HepG2 (cell line): ENCODE results near the gene DPP3. TPM values are rescaled to one million over a fixed set of nuclear protein-coding genes. Genes with fewer than 3 reads are reported as not detected.

Experiments used
- ATAC-seq: fragments of 200-7000 bp; cut with Tn5 transposase; 3 replicates; pipeline ENCODE4 v1.9.1; 2020; ENCODE audit warnings: mild to moderate bottlenecking, moderate library complexity
- BruUV-seq: library from RNA; stranded (reverse); fragments of 400-500 nt; replicated peaks from 2 replicates; lab custom pipeline; 2021; lab: Mats Ljungman, UMichigan
- CTCF ChIA-PET: fragments of 300-600 bp; formaldehyde crosslinking; extraction: SDS; loops from one replicate; lab custom pipeline; 2021; ENCODE audit warnings: low total read pairs, inconsistent platforms, low intra/inter-chr PET ratio; lab: Yijun Ruan, JAX
- POLR2A ChIA-PET: fragments of 350-600 bp; sonication (Branson Sonifier 250); formaldehyde crosslinking; loops from one replicate; lab custom pipeline; 2020; ENCODE audit warnings: antibody characterized with exemption, inconsistent platforms; lab: Yijun Ruan, JAX
- DNase-seq: peaks from one replicate; pipeline ENCODE4 v3.0.0-alpha.2; 2015; ENCODE audit warnings: low spot score
- FAIRE-seq: peaks from 3 replicates; lab custom pipeline; 2011; peaks lifted over from hg19 to GRCh38; lab: Jason Lieb, UNC
- H2AFZ ChIP-seq: one replicate; pipeline ENCODE4 v1.6.1; 2011; ENCODE audit warnings: low read length, inconsistent platforms
- H3K27ac ChIP-seq: fragments of 300-600 bp; 3 replicates; pipeline ENCODE4 v1.8.0; 2011; ENCODE audit warnings: mixed run types, mild to moderate bottlenecking, mixed read lengths, low read length, inconsistent platforms; ENCODE audit not compliant: insufficient read depth; ENCODE audit errors: extremely low read length
- H3K27me3 ChIP-seq, 2 experiments: fragments of 200-600 bp in 1 of 2; 2 replicates in 1 of 2; 3 replicates in 1 of 2; pipeline versions ENCODE4 v1.6.0 to v1.8.0; 2011; ENCODE audit warnings: low read length in 2 of 2, mild to moderate bottlenecking in 2 of 2, moderate library complexity in 2 of 2, inconsistent platforms in 1 of 2; ENCODE audit not compliant: insufficient read depth in 2 of 2, control insufficient read depth in 1 of 2
- H3K36me3 ChIP-seq, 2 experiments: fragments of 200-600 bp in 1 of 2; replicated peaks in 1 of 2; 2 replicates in 1 of 2; 3 replicates in 1 of 2; pipeline versions ENCODE4 v1.5.1 to v1.8.0; 2011; ENCODE audit warnings: low read length in 2 of 2, inconsistent platforms in 1 of 2; ENCODE audit not compliant: insufficient read depth in 2 of 2, control insufficient read depth in 1 of 2
- H3K4me1 ChIP-seq: 2 replicates; pipeline ENCODE4 v1.5.1; 2012; ENCODE audit warnings: low read length, inconsistent platforms; ENCODE audit not compliant: insufficient read depth
- H3K4me2 ChIP-seq: 2 replicates; pipeline ENCODE4 v1.6.0; 2011; ENCODE audit warnings: low read depth, low read length, inconsistent platforms
- H3K4me3 ChIP-seq, 3 experiments: fragments of 200-600 bp in 1 of 3; sonication (generic), shearing (Covaris generic) in 1 of 3; replicated peaks in 1 of 3; 2 replicates each; pipeline ENCODE4 v1.5.1; 2011 to 2016; ENCODE audit warnings: low read length in 3 of 3, inconsistent platforms in 2 of 3, low read depth in 2 of 3, mild to moderate bottlenecking in 2 of 3, control low read depth in 1 of 3, mixed read lengths in 1 of 3; ENCODE audit not compliant: insufficient read depth in 1 of 3
- H3K79me2 ChIP-seq: one replicate; pipeline ENCODE4 v1.6.1; 2011; ENCODE audit warnings: low read length, inconsistent platforms; ENCODE audit not compliant: insufficient read depth
- H3K9ac ChIP-seq: 2 replicates; pipeline ENCODE4 v1.6.0; 2011; ENCODE audit warnings: mild to moderate bottlenecking, low read depth, low read length, inconsistent platforms; ENCODE audit not compliant: insufficient read depth
- H3K9me3 ChIP-seq: 2 replicates; pipeline ENCODE4 v1.5.1; 2012; ENCODE audit warnings: mild to moderate bottlenecking, low read length
- H4K20me1 ChIP-seq: 2 replicates; pipeline ENCODE4 v1.6.0; 2011; ENCODE audit warnings: inconsistent platforms, mild to moderate bottlenecking, low read length, moderate library complexity; ENCODE audit not compliant: insufficient read depth
- ADNP ChIP-seq: sonication (generic); formaldehyde crosslinking; IDR thresholded peaks from 2 replicates; pipeline ENCODE4 v1.4.0; 2020; ENCODE audit warnings: missing genetic modification reagents
- ARNTL ChIP-seq: sonication (generic); formaldehyde crosslinking; IDR thresholded peaks from 2 replicates; pipeline ENCODE4 v1.4.0; 2020; ENCODE audit warnings: mild to moderate bottlenecking, missing genetic modification reagents
- E2F1 ChIP-seq: sonication (generic); formaldehyde crosslinking; IDR thresholded peaks from 2 replicates; pipeline ENCODE4 v1.5.0; 2020; ENCODE audit warnings: missing genetic modification reagents
- HES4 ChIP-seq: sonication (generic); formaldehyde crosslinking; IDR thresholded peaks from 2 replicates; pipeline ENCODE4 v1.9.0; 2021; ENCODE audit warnings: mild to moderate bottlenecking, missing genetic modification reagents, borderline replicate concordance
- HNRNPL ChIP-seq: fragments of 200-400 bp; formaldehyde crosslinking; IDR thresholded peaks from 2 replicates; pipeline ENCODE4 v1.6.1; 2017; ENCODE audit warnings: mild to moderate bottlenecking, low read depth, low read length
- MAFF ChIP-seq: IDR thresholded peaks from 2 replicates; pipeline ENCODE4 v1.6.1; 2011; ENCODE audit warnings: low read depth, low read length, improper control_type of control experiment
- MAFK ChIP-seq, 2 experiments: IDR thresholded peaks in 1 of 2; conservative IDR thresholded peaks in 1 of 2; 2 replicates each; pipeline ENCODE4 v1.6.1; 2011; ENCODE audit warnings: improper control_type of control experiment in 2 of 2, low read length in 2 of 2
- NCOA1 ChIP-seq: sonication (generic); formaldehyde crosslinking; IDR thresholded peaks from 2 replicates; pipeline ENCODE4 v1.9.0; 2021; ENCODE audit warnings: missing genetic modification reagents
- NR2F6 ChIP-seq, 2 experiments: IDR thresholded peaks; 2 replicates each; pipeline ENCODE4 v1.6.1; 2016; ENCODE audit warnings: antibody characterized with exemption in 1 of 2, mild to moderate bottlenecking in 1 of 2
- SALL1 ChIP-seq: sonication (generic); formaldehyde crosslinking; IDR thresholded peaks from 2 replicates; pipeline ENCODE4 v1.8.0; 2022; ENCODE audit warnings: mild to moderate bottlenecking, missing genetic modification reagents
- SIX4 ChIP-seq: sonication (generic); formaldehyde crosslinking; IDR thresholded peaks from 2 replicates; pipeline ENCODE4 v1.4.0; 2020; ENCODE audit warnings: missing genetic modification reagents
- ZNF629 ChIP-seq: sonication (generic); formaldehyde crosslinking; conservative IDR thresholded peaks from 2 replicates; pipeline ENCODE4 v1.5.0; 2020; ENCODE audit warnings: missing genetic modification reagents
- ZNF737 ChIP-seq: sonication (generic); formaldehyde crosslinking; IDR thresholded peaks from 2 replicates; pipeline ENCODE4 v1.5.0; 2020; ENCODE audit warnings: missing genetic modification reagents, mild to moderate bottlenecking, borderline replicate concordance
- WGBS: methylation state at CpG from one replicate; pipeline ENCODE4 v1.1.6; 2017; ENCODE audit warnings: low lambda C conversion rate; 5-methylcytosine and 5-hydroxymethylcytosine counted together
- in situ Hi-C: cut with HindIII; loops from 2 replicates; pipeline ENCODE4 v1.10.0; 2017; ENCODE audit warnings: low pct_unique_long_range_greater_than_20kb; ENCODE audit not compliant: extremely low pct_ligation_motif_present
- intact Hi-C: fragments of 100-400 bp; cut with micrococcal nuclease; formaldehyde crosslinking; loops from one replicate; pipeline ENCODE4 v1.10.0; 2022; ENCODE audit not compliant: unreplicated experiment
- polyA plus RNA-seq, 8 experiments: library from polyadenylated mRNA; depleted of rRNA in 3 of 8; stranded (reverse) in 7 of 8; unstranded in 1 of 8; fragments of >200 nt; fragmentation: Illumina TruSeq in 4 of 8; extraction: Trizol in 4 of 8; gene quantifications; 2 replicates each; pipeline versions ENCODE4 v1.2.1 to v1.2.3, GENCODE V29; 2011 to 2016; ENCODE audit warnings: low read depth in 4 of 8, missing spikeins in 1 of 8, mixed read lengths in 1 of 8; ENCODE audit not compliant: insufficient read depth in 1 of 8
- total RNA-seq, 5 experiments: library from RNA; depleted of rRNA; stranded (reverse); fragments of >200 nt; fragmentation: Illumina TruSeq; extraction: Trizol; gene quantifications; 2 replicates each; pipeline ENCODE4 v1.2.3, GENCODE V29; 2016; ENCODE audit warnings: low read depth in 1 of 5
- TF ChIP-seq, protein P1 (sequence below): sonication (generic); formaldehyde crosslinking; IDR thresholded peaks from 2 replicates; pipeline ENCODE4 v1.4.0; 2020; ENCODE audit warnings: missing genetic modification reagents

The DPP3 gene
- total and polyA plus RNA-seq, 2 of the 13 experiments (the other 11 are each of a cell fraction or from before 2014, with no cell fraction given) = 38.4 to 59.8 TPM

DNA sequence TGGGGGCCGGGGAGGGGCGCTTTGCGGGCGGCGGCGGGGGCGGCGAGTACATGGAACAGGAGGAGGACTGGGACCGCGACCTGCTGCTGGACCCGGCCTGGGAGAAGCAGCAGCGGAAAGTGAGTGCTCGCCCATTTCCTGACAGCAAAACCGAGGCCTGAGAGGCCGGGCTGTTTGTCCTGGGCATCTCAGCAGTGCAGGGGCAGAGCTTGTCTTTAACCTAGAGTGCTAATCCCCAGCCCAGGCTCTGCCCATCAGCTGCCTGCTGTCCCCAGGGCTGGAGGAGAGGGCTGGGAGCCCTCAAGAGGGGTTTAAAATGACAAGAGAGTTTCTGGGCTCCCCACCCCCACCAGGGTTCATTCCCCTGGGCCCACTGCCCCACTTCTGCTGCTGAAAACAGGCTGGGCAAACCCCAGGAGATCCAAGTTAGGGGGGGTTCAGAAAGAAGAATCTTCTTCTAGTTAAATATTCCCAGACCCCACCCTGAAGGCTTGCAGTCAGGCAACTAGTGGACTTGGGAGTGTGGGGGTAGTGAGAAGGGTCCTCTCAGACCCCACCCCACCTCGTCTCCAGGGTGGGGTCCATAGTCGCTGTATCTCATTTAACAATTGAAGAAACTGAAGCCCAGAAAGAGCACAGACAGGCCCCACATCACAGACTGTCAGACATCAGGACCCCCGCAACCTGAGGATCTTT lies 66.9 kb downstream of the DPP3 start:
- Histone ChIP-seq H2AFZ (no peak overlapping the region), H3K9ac (peak overlapping the region; percentile 40; the same call in 1 of the 2 replicates), H3K4me1 (peaks cover 47% of the 10 kb centered on the region), H3K9me3 (no peaks in the 10 kb centered on the region), H3K27me3 (peaks cover 2 to 11% of the 10 kb centered on the region in 2 experiments; a peak in 4 of 5 replicates), H3K79me2 (no peaks in the 10 kb centered on the region), H3K27ac (no peak overlapping the region), H3K4me2 (peak overlapping the region; percentile 97), H3K4me3 (peak overlapping the region; percentile 69 to 93 (median 83); a peak in 5 of 6 replicates), H4K20me1 (no peaks in the 10 kb centered on the region), H3K36me3 (no peaks in the 10 kb centered on the region)
- no TSS peak for BruUV-seq
- in situ Hi-C loops = no loop called here
- no peak for FAIRE-seq
- ChIA-PET CTCF (no interaction called here), POLR2A (interaction anchor here (1.2 to 2.9 kb wide), 6 partner anchors 38 to 131 kb away, joined by 5 to 17 read pairs (median 11); partner anchors contain the start of genes CCDC87, CCS, DPP3 and RBM14)
- no peak for DNase-seq
- peak; percentile 55; the same call in 1 of the 2 replicates for TF ChIP-seq ADNP (CRISPR knock-in tag)
- TF ChIP-seq HES4 (CRISPR knock-in tag) = 0 out of 2 replicates have a peak, but pooled peaks have one; percentile 19
- TF ChIP-seq ZNF629 (CRISPR knock-in tag) = peak; percentile 95
- TF ChIP-seq NCOA1 (CRISPR knock-in tag) = no peak
- WGBS = 16% methylated on average over 14 of the region's 18 CpGs
- ATAC-seq = peak; percentile 4; the same call in 1 of the 3 replicates
- intact Hi-C loops = loop anchor here (1.0 kb wide), 1 partner anchor 67 kb away; the partner anchor contains the start of gene DPP3

DNA sequence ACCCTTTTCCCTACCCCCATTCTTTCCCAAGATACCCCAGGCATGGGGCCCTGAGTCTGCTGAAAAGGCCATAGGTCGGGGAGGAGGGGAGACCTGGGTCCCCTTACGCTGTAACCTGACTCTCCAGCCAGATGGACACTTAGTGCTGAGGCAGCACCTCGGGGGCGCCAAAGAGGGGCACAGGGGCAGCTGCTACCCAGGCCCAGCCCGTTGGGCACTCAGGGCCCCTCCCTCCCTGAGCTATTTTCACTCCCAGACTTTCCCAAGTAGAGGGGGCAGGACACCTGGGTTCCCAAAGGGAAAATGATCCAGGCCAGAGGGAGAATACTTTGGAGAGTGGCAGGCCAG lies 67.4 kb downstream of the DPP3 start:
- ATAC-seq = no peak
- Histone ChIP-seq H3K9me3 (no peaks in the 10 kb centered on the region), H3K4me3 (peak overlapping the region in 1 of 3 experiments; percentile 23; a peak in 1 of 6 replicates), H3K4me1 (peaks cover 47% of the 10 kb centered on the region), H3K27ac (no peak overlapping the region), H4K20me1 (no peaks in the 10 kb centered on the region), H2AFZ (no peak overlapping the region), H3K79me2 (no peaks in the 10 kb centered on the region), H3K27me3 (peaks cover 2 to 11% of the 10 kb centered on the region in 2 experiments; a peak in 4 of 5 replicates), H3K4me2 (peak overlapping the region; percentile 97), H3K9ac (no peak overlapping the region), H3K36me3 (no peaks in the 10 kb centered on the region)
- WGBS = 0% methylated on average over 3 of the region's 5 CpGs
- ChIA-PET POLR2A (interaction anchor here (2.9 kb wide), 1 partner anchor 130 kb away, joined by 17 read pairs; the partner anchor contains the start of gene RBM4B), CTCF (no interaction called here)
- in situ Hi-C loops (no loop called here), intact Hi-C loops (no loop called here)
- no peak for FAIRE-seq
- no peak for DNase-seq
- BruUV-seq = no TSS peak
- 0 out of 2 replicates have a peak, but pooled peaks have one; percentile 20 for TF ChIP-seq SALL1 (CRISPR knock-in tag)
- TF ChIP-seq, protein P1, sequence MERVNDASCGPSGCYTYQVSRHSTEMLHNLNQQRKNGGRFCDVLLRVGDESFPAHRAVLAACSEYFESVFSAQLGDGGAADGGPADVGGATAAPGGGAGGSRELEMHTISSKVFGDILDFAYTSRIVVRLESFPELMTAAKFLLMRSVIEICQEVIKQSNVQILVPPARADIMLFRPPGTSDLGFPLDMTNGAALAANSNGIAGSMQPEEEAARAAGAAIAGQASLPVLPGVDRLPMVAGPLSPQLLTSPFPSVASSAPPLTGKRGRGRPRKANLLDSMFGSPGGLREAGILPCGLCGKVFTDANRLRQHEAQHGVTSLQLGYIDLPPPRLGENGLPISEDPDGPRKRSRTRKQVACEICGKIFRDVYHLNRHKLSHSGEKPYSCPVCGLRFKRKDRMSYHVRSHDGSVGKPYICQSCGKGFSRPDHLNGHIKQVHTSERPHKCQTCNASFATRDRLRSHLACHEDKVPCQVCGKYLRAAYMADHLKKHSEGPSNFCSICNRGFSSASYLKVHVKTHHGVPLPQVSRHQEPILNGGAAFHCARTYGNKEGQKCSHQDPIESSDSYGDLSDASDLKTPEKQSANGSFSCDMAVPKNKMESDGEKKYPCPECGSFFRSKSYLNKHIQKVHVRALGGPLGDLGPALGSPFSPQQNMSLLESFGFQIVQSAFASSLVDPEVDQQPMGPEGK = peak; percentile 15; the same call in 1 of the 2 replicates
- 0 out of 2 replicates have a peak, but pooled peaks have one; percentile 24 for TF ChIP-seq NR2F6 (IDR thresholded peaks at IDR 0.05)
- TF ChIP-seq NR2F6 (CRISPR knock-in tag; IDR thresholded peaks at IDR 0.05) = 0 out of 2 replicates have a peak, but pooled peaks have one; percentile 23
- peak; percentile 35; the same call in 1 of the 2 replicates for TF ChIP-seq MAFF
- TF ChIP-seq ZNF737 = no peak
- TF ChIP-seq HNRNPL = peak; percentile 52; the same call in 1 of the 2 replicates
- TF ChIP-seq MAFK (conservative IDR thresholded peaks at IDR 0.05 in 1 of 2, IDR thresholded peaks at IDR 0.05 in 1 of 2; ENCODE audit: low read length in 2 of 2) = peak; percentile 43 to 49
- TF ChIP-seq SIX4 (CRISPR knock-in tag) = peak; percentile 87; the same call in 1 of the 2 replicates
- no peak for TF ChIP-seq ARNTL (CRISPR knock-in tag)
- no peak for TF ChIP-seq E2F1
